GM12891 (cell line): Measurements from ENCODE around the gene GTF2H2C_2.
"Not testable (repeated sequence)": the region's sequence is repeated elsewhere in the genome, so short reads cannot be mapped to it uniquely, and the experiment has no call there.

Experiments
- PAX5 ChIP-seq: IDR thresholded peaks from 2 replicates; pipeline ENCODE4 v1.6.1; 2011; ENCODE audit warnings: low read length, moderate library complexity, mild to moderate bottlenecking; ENCODE audit not compliant: insufficient read depth, severe bottlenecking
- POLR2A ChIP-seq: IDR thresholded peaks from 2 replicates; pipeline ENCODE4 v1.6.1; 2011; ENCODE audit warnings: low read depth, low read length, control low read depth
- POLR2AphosphoS5 ChIP-seq: IDR thresholded peaks from 2 replicates; pipeline ENCODE4 v1.6.1; 2011; ENCODE audit warnings: low read depth, low read length, control low read depth
- POU2F2 ChIP-seq: IDR thresholded peaks from 2 replicates; pipeline ENCODE4 v1.6.1; 2011; ENCODE audit warnings: low read depth, mild to moderate bottlenecking, control low read depth, low read length, moderate library complexity
- SPI1 ChIP-seq: IDR thresholded peaks from 2 replicates; pipeline ENCODE4 v1.6.1; 2011; ENCODE audit warnings: low read depth, low read length, control low read depth
- TAF1 ChIP-seq: IDR thresholded peaks from 2 replicates; pipeline ENCODE4 v1.6.1; 2011; ENCODE audit warnings: low read depth, low read length, control low read depth

- not testable (repeated sequence) for TF ChIP-seq TAF1, POLR2A, POLR2AphosphoS5, SPI1, PAX5, POU2F2
These were observed 6.2 kb downstream of the GTF2H2C_2 start for GRCh38 chr5:70421322-70421721.
